ENCODE results near the gene MED8. TPM values are rescaled to one million over a fixed set of nuclear protein-coding genes. Genes with fewer than 3 reads are reported as not detected.

MED8 gene
- total and polyA plus RNA-seq, 2 donors (not counting 1 experiment from before 2014, with no cell fraction given) = 49.7 to 69.2 TPM

DNA sequence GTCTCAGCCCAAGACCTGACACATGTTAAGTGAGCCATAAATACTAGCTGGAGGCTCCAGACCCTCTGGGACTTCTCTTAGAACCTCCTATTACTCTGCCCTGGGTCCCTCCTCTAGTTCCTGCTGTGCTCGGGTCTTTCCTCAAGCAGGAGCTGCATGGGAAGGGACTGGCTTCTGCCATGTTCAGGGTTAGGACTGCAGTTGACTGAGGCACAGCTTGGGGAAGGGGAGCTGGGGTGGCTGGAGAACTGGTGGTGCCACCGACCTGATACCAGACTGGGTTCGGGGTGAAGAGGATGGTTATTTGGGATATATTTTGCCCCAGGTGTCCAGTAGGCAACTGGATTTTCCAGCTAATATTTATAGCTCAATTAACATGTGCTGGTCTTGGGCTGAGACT is 48.4 kb upstream of the MED8 start:
- no peak overlapping the region for H3K4me2 ChIP-seq (ENCODE audit: extremely low read depth, insufficient read depth, low read length)
- H2AFZ ChIP-seq (ENCODE audit: low read length) = no peak overlapping the region
- DNase-seq (ENCODE audit: low read depth in 2 of 2) = no peak
- no peak overlapping the region for H3K9ac ChIP-seq (ENCODE audit: insufficient read depth, low read length)
- no peaks in the 10 kb centered on the region for H4K20me1 ChIP-seq (ENCODE audit: control insufficient read depth, extremely low read depth, insufficient read depth, low read length)
- H3K4me3 ChIP-seq (replicated peaks in 1 of 4; ENCODE audit: control extremely low read depth in 1 of 4, insufficient read depth in 1 of 4, low read depth in 3 of 4, low read length in 4 of 4) = no peak overlapping the region
- TF ChIP-seq, protein P1, sequence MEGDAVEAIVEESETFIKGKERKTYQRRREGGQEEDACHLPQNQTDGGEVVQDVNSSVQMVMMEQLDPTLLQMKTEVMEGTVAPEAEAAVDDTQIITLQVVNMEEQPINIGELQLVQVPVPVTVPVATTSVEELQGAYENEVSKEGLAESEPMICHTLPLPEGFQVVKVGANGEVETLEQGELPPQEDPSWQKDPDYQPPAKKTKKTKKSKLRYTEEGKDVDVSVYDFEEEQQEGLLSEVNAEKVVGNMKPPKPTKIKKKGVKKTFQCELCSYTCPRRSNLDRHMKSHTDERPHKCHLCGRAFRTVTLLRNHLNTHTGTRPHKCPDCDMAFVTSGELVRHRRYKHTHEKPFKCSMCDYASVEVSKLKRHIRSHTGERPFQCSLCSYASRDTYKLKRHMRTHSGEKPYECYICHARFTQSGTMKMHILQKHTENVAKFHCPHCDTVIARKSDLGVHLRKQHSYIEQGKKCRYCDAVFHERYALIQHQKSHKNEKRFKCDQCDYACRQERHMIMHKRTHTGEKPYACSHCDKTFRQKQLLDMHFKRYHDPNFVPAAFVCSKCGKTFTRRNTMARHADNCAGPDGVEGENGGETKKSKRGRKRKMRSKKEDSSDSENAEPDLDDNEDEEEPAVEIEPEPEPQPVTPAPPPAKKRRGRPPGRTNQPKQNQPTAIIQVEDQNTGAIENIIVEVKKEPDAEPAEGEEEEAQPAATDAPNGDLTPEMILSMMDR (conservative IDR thresholded peaks at IDR 0.05 in 1 of 2, IDR thresholded peaks at IDR 0.05 in 1 of 2; ENCODE audit: low read depth in 1 of 2, low read length in 2 of 2) = no peak
- TF ChIP-seq EZH2 (IDR thresholded peaks at IDR 0.05; ENCODE audit: low read length, missing control alignments) = no peak
- H3K27ac ChIP-seq (ENCODE audit: insufficient read depth, low read length) = no peak overlapping the region
- H3K9me3 ChIP-seq (ENCODE audit: control insufficient read depth, insufficient read depth, low read depth, low read length) = no peaks in the 10 kb centered on the region
- H3K4me1 ChIP-seq (ENCODE audit: control insufficient read depth, extremely low read depth, insufficient read depth, low read length) = peaks cover 11% of the 10 kb centered on the region
- H3K27me3 ChIP-seq (ENCODE audit: control insufficient read depth, insufficient read depth, low read length) = no peaks in the 10 kb centered on the region
- peaks cover 29% of the 10 kb centered on the region for H3K36me3 ChIP-seq (ENCODE audit: control insufficient read depth, insufficient read depth, low read length)
- no peaks in the 10 kb centered on the region for H3K79me2 ChIP-seq (ENCODE audit: control insufficient read depth, insufficient read depth, low read length)

DNA sequence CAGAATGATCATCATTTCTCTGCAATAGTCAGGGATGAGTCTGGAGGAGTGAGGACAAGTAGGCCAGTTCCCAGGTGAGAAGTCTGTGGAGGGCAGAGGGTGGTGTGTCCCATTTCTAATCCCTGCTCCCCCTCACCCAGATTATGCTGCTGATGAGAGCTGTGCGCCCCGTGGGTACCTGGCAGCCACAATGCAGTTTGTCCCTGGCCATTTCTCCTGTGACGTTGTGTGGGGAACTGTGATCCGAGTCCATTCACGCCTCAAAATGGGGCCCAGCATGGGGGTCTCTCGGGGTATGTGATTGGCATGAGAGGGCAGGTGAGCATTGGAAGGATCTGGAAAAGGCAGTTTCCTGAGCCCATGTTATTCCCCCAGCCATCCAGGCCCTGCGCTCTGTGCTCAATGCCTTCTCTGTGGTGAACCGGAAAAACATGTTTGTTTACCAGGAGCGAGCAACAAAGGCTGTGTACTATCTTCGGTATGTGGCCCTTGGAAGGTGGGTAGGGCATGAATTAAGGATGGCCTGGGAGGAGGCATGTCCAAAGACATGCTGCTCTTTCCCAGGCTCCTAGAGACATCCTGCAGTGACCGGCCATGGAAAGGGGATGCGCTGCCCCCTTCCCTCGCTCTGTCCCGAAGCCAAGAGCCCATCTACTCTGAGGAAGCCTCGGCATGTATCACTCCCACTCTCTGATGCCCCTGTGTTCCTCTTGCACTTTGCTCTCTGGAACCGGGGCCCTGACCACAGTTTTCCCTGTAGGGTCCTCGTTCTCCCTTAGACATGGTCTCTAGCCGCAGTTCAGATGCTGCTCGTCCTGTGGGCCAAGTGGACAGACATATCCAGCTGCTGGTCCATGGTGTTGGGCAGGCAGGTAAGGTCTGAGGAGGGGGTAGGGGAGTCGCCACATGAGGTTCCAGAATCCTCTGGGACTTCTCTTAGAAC is 47.7 kb upstream of the MED8 start:
- Histone ChIP-seq H3K4me3 (replicated peaks in 1 of 4; ENCODE audit: control extremely low read depth in 1 of 4, insufficient read depth in 1 of 4, low read depth in 3 of 4, low read length in 4 of 4) (no peak overlapping the region), H3K9me3 (ENCODE audit: control insufficient read depth, insufficient read depth, low read depth, low read length) (no peaks in the 10 kb centered on the region), H3K36me3 (ENCODE audit: control insufficient read depth, insufficient read depth, low read length) (peaks cover 30% of the 10 kb centered on the region), H3K79me2 (ENCODE audit: control insufficient read depth, insufficient read depth, low read length) (no peaks in the 10 kb centered on the region), H2AFZ (ENCODE audit: low read length) (no peak overlapping the region), H3K27me3 (ENCODE audit: control insufficient read depth, insufficient read depth, low read length) (no peaks in the 10 kb centered on the region), H3K27ac (ENCODE audit: insufficient read depth, low read length) (no peak overlapping the region), H4K20me1 (ENCODE audit: control insufficient read depth, extremely low read depth, insufficient read depth, low read length) (no peaks in the 10 kb centered on the region), H3K4me1 (ENCODE audit: control insufficient read depth, extremely low read depth, insufficient read depth, low read length) (peaks cover 11% of the 10 kb centered on the region), H3K9ac (ENCODE audit: insufficient read depth, low read length) (no peak overlapping the region), H3K4me2 (ENCODE audit: extremely low read depth, insufficient read depth, low read length) (no peak overlapping the region)
- no peak for TF ChIP-seq EZH2 (IDR thresholded peaks at IDR 0.05; ENCODE audit: low read length, missing control alignments)
- TF ChIP-seq, protein P1 (conservative IDR thresholded peaks at IDR 0.05 in 1 of 2, IDR thresholded peaks at IDR 0.05 in 1 of 2; ENCODE audit: low read depth in 1 of 2, low read length in 2 of 2) = no peak
- no peak for DNase-seq (ENCODE audit: low read depth in 2 of 2)

DNA sequence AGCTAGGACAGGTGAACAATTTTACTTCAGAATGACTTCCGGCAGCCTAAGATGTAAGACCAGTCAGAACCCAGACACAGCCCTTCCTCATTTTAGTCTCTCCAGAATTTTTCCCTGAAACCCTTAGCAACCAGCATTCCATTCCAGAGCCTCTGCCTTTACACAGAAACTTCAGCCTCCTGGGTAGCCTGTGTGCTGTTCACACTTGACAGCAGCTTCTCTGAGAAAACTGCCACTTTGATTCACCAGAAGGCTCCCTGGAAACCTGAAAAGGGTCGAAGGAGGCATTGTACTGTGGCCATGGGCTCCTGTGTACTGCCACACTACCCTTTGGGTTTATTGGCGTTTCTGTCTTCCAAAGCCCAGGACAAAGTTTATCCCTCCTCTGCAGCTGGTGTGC is 46.8 kb upstream of the MED8 start:
- DNase-seq (ENCODE audit: low read depth in 2 of 2) = no peak
- H2AFZ ChIP-seq (ENCODE audit: low read length) = no peak overlapping the region
- H3K4me1 ChIP-seq (ENCODE audit: control insufficient read depth, extremely low read depth, insufficient read depth, low read length) = peaks cover 11% of the 10 kb centered on the region
- no peaks in the 10 kb centered on the region for H4K20me1 ChIP-seq (ENCODE audit: control insufficient read depth, extremely low read depth, insufficient read depth, low read length)
- H3K9me3 ChIP-seq (ENCODE audit: control insufficient read depth, insufficient read depth, low read depth, low read length) = no peaks in the 10 kb centered on the region
- no peak overlapping the region for H3K4me3 ChIP-seq (replicated peaks in 1 of 4; ENCODE audit: control extremely low read depth in 1 of 4, insufficient read depth in 1 of 4, low read depth in 3 of 4, low read length in 4 of 4)
- H3K27me3 ChIP-seq (ENCODE audit: control insufficient read depth, insufficient read depth, low read length) = no peaks in the 10 kb centered on the region
- H3K36me3 ChIP-seq (ENCODE audit: control insufficient read depth, insufficient read depth, low read length) = peaks cover 34% of the 10 kb centered on the region
- no peak overlapping the region for H3K4me2 ChIP-seq (ENCODE audit: extremely low read depth, insufficient read depth, low read length)
- no peak for TF ChIP-seq EZH2 (IDR thresholded peaks at IDR 0.05; ENCODE audit: low read length, missing control alignments)
- TF ChIP-seq, protein P1 (conservative IDR thresholded peaks at IDR 0.05 in 1 of 2, IDR thresholded peaks at IDR 0.05 in 1 of 2; ENCODE audit: low read depth in 1 of 2, low read length in 2 of 2) = no peak
- no peak overlapping the region for H3K9ac ChIP-seq (ENCODE audit: insufficient read depth, low read length)
- H3K27ac ChIP-seq (ENCODE audit: insufficient read depth, low read length) = no peak overlapping the region
- H3K79me2 ChIP-seq (ENCODE audit: control insufficient read depth, insufficient read depth, low read length) = no peaks in the 10 kb centered on the region
